HEK293 (cell line): Measurements from ENCODE around the gene MRPL45.
A peak's percentile ranks its signal among the peaks of the same experiment; 100 is the strongest.

Experiments
- CTCF ChIA-PET: fragments of 350-600 bp; formaldehyde crosslinking; extraction: SDS; loops from one replicate; lab custom pipeline; 2021; ENCODE audit warnings: antibody characterized with exemption; lab: Yijun Ruan, JAX
- POLR2A ChIA-PET: fragments of 300-600 bp; formaldehyde crosslinking; extraction: SDS; loops from one replicate; lab custom pipeline; 2020; ENCODE audit warnings: antibody characterized with exemption, inconsistent platforms; lab: Yijun Ruan, JAX
- H3K27ac ChIP-seq: fragments of 200-500 bp; sonication (Bioruptor generic); 2 replicates; pipeline ENCODE4 v1.5.1; 2014; ENCODE audit warnings: low read depth, low read length, control low read depth, inconsistent platforms; ENCODE audit errors: extremely low read depth
- H3K36me3 ChIP-seq, 2 experiments: fragments of 200-500 bp in 1 of 2; sonication (Bioruptor generic) in 1 of 2; 1 replicate in 1 of 2; 2 replicates in 1 of 2; pipeline ENCODE4 v1.5.1; 2014 to 2017; ENCODE audit warnings: inconsistent platforms in 2 of 2, low read length in 2 of 2; ENCODE audit not compliant: control insufficient read depth in 2 of 2, insufficient read depth in 1 of 2
- H3K4me1 ChIP-seq: fragments of 200-500 bp; sonication (Bioruptor generic); 2 replicates; pipeline ENCODE4 v1.5.1; 2014; ENCODE audit warnings: mild to moderate bottlenecking, low read length, inconsistent platforms; ENCODE audit not compliant: control insufficient read depth, insufficient read depth
- H3K4me3 ChIP-seq: 2 replicates; pipeline ENCODE4 v1.5.1; 2011; ENCODE audit warnings: low read depth, mild to moderate bottlenecking, control low read depth, low read length, moderate library complexity
- H3K9me3 ChIP-seq: fragments of 200-500 bp; sonication (Bioruptor generic); 2 replicates; pipeline ENCODE4 v1.5.1; 2014; ENCODE audit warnings: low read depth, low read length, inconsistent platforms; ENCODE audit not compliant: control insufficient read depth, insufficient read depth
- BCL6B ChIP-seq: fragments of 450-650 bp; formaldehyde crosslinking; IDR thresholded peaks from 2 replicates; pipeline ENCODE4 v1.5.1; 2017; ENCODE audit warnings: missing biosample characterization, missing genetic modification characterization
- FEZF1 ChIP-seq: fragments of 450-650 bp; formaldehyde crosslinking; IDR thresholded peaks from 2 replicates; pipeline ENCODE4 v1.5.1; 2016; ENCODE audit warnings: missing biosample characterization, missing genetic modification characterization
- GLI4 ChIP-seq: fragments of 450-650 bp; formaldehyde crosslinking; IDR thresholded peaks from 2 replicates; pipeline ENCODE4 v1.5.1; 2016; ENCODE audit warnings: missing biosample characterization, missing genetic modification characterization
- PRDM6 ChIP-seq: fragments of 450-650 bp; formaldehyde crosslinking; IDR thresholded peaks from 2 replicates; pipeline ENCODE4 v1.5.1; 2017; ENCODE audit warnings: missing biosample characterization, missing genetic modification characterization
- ZBTB17 ChIP-seq: fragments of 450-650 bp; formaldehyde crosslinking; IDR thresholded peaks from 2 replicates; pipeline ENCODE4 v1.5.1; 2016; ENCODE audit warnings: missing biosample characterization, missing genetic modification characterization
- ZNF10 ChIP-seq: fragments of 450-650 bp; formaldehyde crosslinking; IDR thresholded peaks from 2 replicates; pipeline ENCODE4 v1.5.1; 2017; ENCODE audit warnings: missing biosample characterization, missing genetic modification characterization
- ZNF19 ChIP-seq: fragments of 450-650 bp; formaldehyde crosslinking; IDR thresholded peaks from 2 replicates; pipeline ENCODE4; 2016; ENCODE audit warnings: missing biosample characterization, missing genetic modification characterization, low read depth
- ZNF248 ChIP-seq: fragments of 450-650 bp; formaldehyde crosslinking; IDR thresholded peaks from 2 replicates; pipeline ENCODE4 v1.5.1; 2017; ENCODE audit warnings: missing biosample characterization, missing genetic modification characterization
- ZNF341 ChIP-seq: fragments of 450-650 bp; formaldehyde crosslinking; IDR thresholded peaks from 2 replicates; pipeline ENCODE4; 2016; ENCODE audit warnings: low read depth, missing biosample characterization, missing genetic modification characterization
- ZNF354C ChIP-seq: fragments of 450-650 bp; formaldehyde crosslinking; IDR thresholded peaks from 2 replicates; pipeline ENCODE4 v1.5.1; 2016; ENCODE audit warnings: missing biosample characterization, missing genetic modification characterization, low read depth, borderline replicate concordance
- ZNF488 ChIP-seq: fragments of 450-650 bp; formaldehyde crosslinking; IDR thresholded peaks from 2 replicates; pipeline ENCODE4 v1.5.1; 2016; ENCODE audit warnings: missing biosample characterization, missing genetic modification characterization
- ZNF560 ChIP-seq: fragments of 450-650 bp; formaldehyde crosslinking; IDR thresholded peaks from 2 replicates; pipeline ENCODE4 v1.5.1; 2017; ENCODE audit warnings: missing biosample characterization, missing genetic modification characterization, borderline replicate concordance
- ZNF596 ChIP-seq: fragments of 450-650 bp; IDR thresholded peaks from 2 replicates; pipeline ENCODE4 v1.5.0; 2018; ENCODE audit warnings: missing biosample characterization, mild to moderate bottlenecking, missing genetic modification characterization, moderate library complexity
- ZNF600 ChIP-seq: fragments of 450-650 bp; formaldehyde crosslinking; IDR thresholded peaks from 2 replicates; pipeline ENCODE4 v1.5.1; 2016; ENCODE audit warnings: missing biosample characterization, missing genetic modification characterization
- ZNF623 ChIP-seq: fragments of 450-650 bp; formaldehyde crosslinking; IDR thresholded peaks from 2 replicates; pipeline ENCODE4 v1.5.1; 2016; ENCODE audit warnings: missing biosample characterization, missing genetic modification characterization
- ZNF664 ChIP-seq: fragments of 450-650 bp; formaldehyde crosslinking; IDR thresholded peaks from 2 replicates; pipeline ENCODE4 v1.5.1; 2016; ENCODE audit warnings: missing biosample characterization, missing genetic modification characterization
- ZSCAN4 ChIP-seq: fragments of 450-650 bp; formaldehyde crosslinking; IDR thresholded peaks from 2 replicates; pipeline ENCODE4 v1.5.1; 2017; ENCODE audit warnings: missing biosample characterization, missing genetic modification characterization

Gene MRPL45

GRCh38 chr17:38354466-38354865, 57.5 kb downstream of the MRPL45 start (continued):
- TF ChIP-seq ZNF623 (tag by site-specific recombination): no peak
- TF ChIP-seq ZNF248 (tag by site-specific recombination): no peak
- TF ChIP-seq ZNF10: peak; percentile 50

- Histone ChIP-seq H3K27ac (no peak overlapping the region), H3K4me3 (no peak overlapping the region), H3K4me1 (peaks cover 28% of the 10 kb centered on the region)
- CTCF ChIA-PET: interaction anchor here (0.6 to 11.1 kb wide), 10 partner anchors 8 to 1393 kb away, joined by 3 to 324 read pairs (median 4); no protein-coding TSS in a partner anchor
- TF ChIP-seq ZBTB17 (tag by site-specific recombination) (0 out of 2 replicates have a peak, but pooled peaks have one; percentile 12), GLI4 (no peak)
- TF ChIP-seq, all 188 proteins: peak for 1
- H3K9me3 ChIP-seq: no peaks in the 10 kb centered on the region
- H3K36me3 ChIP-seq: no peaks in the 10 kb centered on the region; a peak in 1 of 3 replicates
- POLR2A ChIA-PET: interaction anchor here (1.6 kb wide), 1 partner anchor 10 kb away, joined by 4 read pairs; no protein-coding TSS in a partner anchor
These were observed 58.3 kb downstream of the MRPL45 start for GRCh38 chr17:38355251-38355650.

- no peak for TF ChIP-seq ZNF19 (tag by site-specific recombination)
- TF ChIP-seq BCL6B (tag by site-specific recombination): peak; percentile 64; the same call in 1 of the 2 replicates
- peak; percentile 29; the same call in 1 of the 2 replicates for TF ChIP-seq PRDM6 (tag by site-specific recombination)
- no peak for TF ChIP-seq ZNF596 (tag by site-specific recombination)
- TF ChIP-seq ZNF600: peak; percentile 26; the same call in 1 of the 2 replicates
- TF ChIP-seq ZNF354C: no peak
- Histone ChIP-seq H3K4me3 (no peak overlapping the region), H3K36me3 (peaks cover 3 to 19% of the 10 kb centered on the region in 2 experiments; a peak in 2 of 3 replicates), H3K4me1 (peaks cover 24% of the 10 kb centered on the region), H3K27ac (no peak overlapping the region), H3K9me3 (no peaks in the 10 kb centered on the region)
- POLR2A ChIA-PET: no interaction called here
- CTCF ChIA-PET: interaction anchor here (7.5 kb wide), 1 partner anchor 8 kb away, joined by 62 read pairs; no protein-coding TSS in a partner anchor
These were observed 60.6 kb downstream of the MRPL45 start for GRCh38 chr17:38357486-38358123.

GRCh38 chr17:38358586-38359513, 61.9 kb downstream of the MRPL45 start:
- Histone ChIP-seq H3K36me3 (peaks cover 3 to 31% of the 10 kb centered on the region in 2 experiments; a peak in 2 of 3 replicates), H3K4me1 (peaks cover 21% of the 10 kb centered on the region), H3K9me3 (no peaks in the 10 kb centered on the region), H3K4me3 (no peak overlapping the region)
- POLR2A ChIA-PET: interaction anchor here (0.5 to 0.6 kb wide), 2 partner anchors 12 to 510 kb away, joined by 3 read pairs; no protein-coding TSS in a partner anchor
- TF ChIP-seq FEZF1 (tag by site-specific recombination) (no peak), ZNF664 (tag by site-specific recombination) (0 out of 2 replicates have a peak, but pooled peaks have one; percentile 86), ZSCAN4 (tag by site-specific recombination) (no peak), ZNF341 (tag by site-specific recombination) (no peak), ZNF560 (tag by site-specific recombination) (no peak), ZNF488 (tag by site-specific recombination) (no peak)
- TF ChIP-seq, all 188 proteins: peak for 1
- CTCF ChIA-PET: interaction anchor here (0.6 to 7.5 kb wide), 7 partner anchors 10 to 756 kb away, joined by 3 to 62 read pairs (median 3); no protein-coding TSS in a partner anchor
- H3K27ac ChIP-seq: no peak overlapping the region
